HEK293T (cell line): ENCODE results near the gene SFR1.

Source experiments
- CTCF ChIA-PET: fragments of 350-600 bp; formaldehyde crosslinking; extraction: SDS; loops from one replicate; lab custom pipeline; 2021; ENCODE audit warnings: antibody characterized with exemption, inconsistent platforms; lab: Yijun Ruan, JAX
- POLR2A ChIA-PET: fragments of 350-600 bp; formaldehyde crosslinking; extraction: SDS; loops from one replicate; lab custom pipeline; 2020; ENCODE audit warnings: antibody characterized with exemption, inconsistent platforms; lab: Yijun Ruan, JAX
- DNase-seq: peaks from one replicate; pipeline ENCODE4 v3.0.0; 2012; ENCODE audit warnings: mixed read lengths; ENCODE audit errors: extremely low spot score
- ARNT ChIP-seq: fragments of 450-650 bp; IDR thresholded peaks from 2 replicates; pipeline ENCODE4 v1.6.1; 2017; ENCODE audit warnings: mild to moderate bottlenecking
- BHLHE40 ChIP-seq: fragments of 450-650 bp; IDR thresholded peaks from 2 replicates; pipeline ENCODE4 v1.6.1; 2016; ENCODE audit warnings: mild to moderate bottlenecking, moderate library complexity, borderline replicate concordance
- CTBP1 ChIP-seq: fragments of 450-650 bp; IDR thresholded peaks from 2 replicates; pipeline ENCODE4 v1.6.1; 2016; ENCODE audit warnings: borderline replicate concordance
- ELF4 ChIP-seq: fragments of 450-650 bp; IDR thresholded peaks from 2 replicates; pipeline ENCODE4 v1.6.1; 2017; ENCODE audit warnings: antibody characterized with exemption
- FOXA1 ChIP-seq: fragments of 450-650 bp; IDR thresholded peaks from 2 replicates; pipeline ENCODE4 v1.6.1; 2016; ENCODE audit warnings: mild to moderate bottlenecking
- FOXK2 ChIP-seq: fragments of 450-650 bp; IDR thresholded peaks from 2 replicates; pipeline ENCODE4 v1.6.1; 2016; ENCODE audit warnings: mild to moderate bottlenecking
- FOXM1 ChIP-seq: fragments of 450-650 bp; IDR thresholded peaks from 2 replicates; pipeline ENCODE4 v1.6.1; 2017; ENCODE audit warnings: mild to moderate bottlenecking, borderline replicate concordance
- HDGF ChIP-seq: fragments of 450-650 bp; IDR thresholded peaks from 2 replicates; pipeline ENCODE4 v1.6.1; 2017; ENCODE audit warnings: antibody characterized with exemption, borderline replicate concordance
- L3MBTL2 ChIP-seq: fragments of 450-650 bp; conservative IDR thresholded peaks from 2 replicates; pipeline ENCODE4 v1.6.1; 2016; ENCODE audit warnings: mild to moderate bottlenecking
- LEF1 ChIP-seq: fragments of 450-650 bp; IDR thresholded peaks from 2 replicates; pipeline ENCODE4 v1.6.1; 2017; ENCODE audit warnings: mild to moderate bottlenecking, borderline replicate concordance
- NFRKB ChIP-seq: fragments of 450-650 bp; IDR thresholded peaks from 2 replicates; pipeline ENCODE4 v1.6.1; 2016; ENCODE audit warnings: mild to moderate bottlenecking, moderate library complexity
- SP1 ChIP-seq: fragments of 450-650 bp; IDR thresholded peaks from 2 replicates; pipeline ENCODE4 v1.6.1; 2017
- SUZ12 ChIP-seq: fragments of 450-650 bp; IDR thresholded peaks from 2 replicates; pipeline ENCODE4 v1.6.1; 2016; ENCODE audit warnings: mild to moderate bottlenecking
- TARDBP ChIP-seq: fragments of 450-650 bp; IDR thresholded peaks from 2 replicates; pipeline ENCODE4 v1.6.1; 2016
- ZNF384 ChIP-seq: fragments of 450-650 bp; IDR thresholded peaks from 2 replicates; pipeline ENCODE4 v1.6.1; 2016
- TF ChIP-seq, protein P1 (sequence below): fragments of 450-650 bp; IDR thresholded peaks from 2 replicates; pipeline ENCODE4 v1.6.1; 2016

Gene SFR1

DNA sequence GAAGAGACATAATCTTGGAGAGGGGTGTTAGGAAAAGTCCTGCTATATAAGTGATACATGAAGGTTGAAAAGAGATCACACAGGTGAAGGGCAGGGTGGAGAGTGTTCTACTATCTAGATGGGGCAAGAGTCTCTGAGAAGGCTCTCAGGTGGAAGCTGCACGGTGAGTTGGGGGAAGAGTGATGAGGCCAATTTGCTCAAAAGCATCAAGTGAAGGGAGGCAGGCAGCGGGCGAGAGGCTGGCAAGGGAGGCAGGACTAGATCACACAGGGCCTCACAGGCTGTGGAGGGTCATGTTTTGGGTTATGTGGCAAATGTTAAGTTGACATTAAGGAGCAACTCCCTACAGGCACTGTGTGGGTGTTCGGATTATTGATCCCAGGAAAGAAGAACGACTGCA, 33.7 kb upstream of the SFR1 start:
- POLR2A ChIA-PET: no interaction called here
- CTCF ChIA-PET: no interaction called here
- DNase-seq: no peak
- TF ChIP-seq BHLHE40: no peak
- no peak for TF ChIP-seq ARNT
- no peak for TF ChIP-seq LEF1
- no peak for TF ChIP-seq FOXA1
- TF ChIP-seq, protein P1, sequence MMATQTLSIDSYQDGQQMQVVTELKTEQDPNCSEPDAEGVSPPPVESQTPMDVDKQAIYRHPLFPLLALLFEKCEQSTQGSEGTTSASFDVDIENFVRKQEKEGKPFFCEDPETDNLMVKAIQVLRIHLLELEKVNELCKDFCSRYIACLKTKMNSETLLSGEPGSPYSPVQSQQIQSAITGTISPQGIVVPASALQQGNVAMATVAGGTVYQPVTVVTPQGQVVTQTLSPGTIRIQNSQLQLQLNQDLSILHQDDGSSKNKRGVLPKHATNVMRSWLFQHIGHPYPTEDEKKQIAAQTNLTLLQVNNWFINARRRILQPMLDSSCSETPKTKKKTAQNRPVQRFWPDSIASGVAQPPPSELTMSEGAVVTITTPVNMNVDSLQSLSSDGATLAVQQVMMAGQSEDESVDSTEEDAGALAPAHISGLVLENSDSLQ: no peak
- TF ChIP-seq CTBP1: no peak
- TF ChIP-seq SUZ12: no peak
- no peak for TF ChIP-seq TARDBP
- no peak for TF ChIP-seq HDGF
- TF ChIP-seq SP1: no peak
- TF ChIP-seq FOXK2: no peak
- TF ChIP-seq NFRKB: no peak
- no peak for TF ChIP-seq ZNF384
- TF ChIP-seq ELF4: no peak
- TF ChIP-seq FOXM1: no peak
- no peak for TF ChIP-seq L3MBTL2

DNA sequence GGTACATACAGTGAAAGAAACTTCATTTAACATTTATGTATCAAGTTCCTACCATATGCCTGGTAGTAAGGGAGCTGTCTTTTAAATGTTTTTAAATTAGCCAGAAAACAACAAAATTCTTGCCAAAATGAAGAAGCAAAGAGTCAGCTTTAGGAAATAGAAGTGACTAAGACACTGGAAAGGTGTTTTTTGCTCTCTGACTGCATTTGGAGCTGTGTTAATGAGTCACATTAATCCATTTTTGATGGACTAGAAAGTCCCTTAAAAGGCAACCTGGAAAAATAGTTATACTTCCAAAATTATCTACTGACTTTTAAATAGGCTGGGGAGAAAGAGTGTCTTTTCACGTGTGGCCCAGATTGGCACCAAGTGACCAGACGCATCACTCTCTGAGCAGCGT, 32.4 kb upstream of the SFR1 start:
- no peak for DNase-seq
- TF ChIP-seq SP1: no peak
- no peak for TF ChIP-seq BHLHE40
- no peak for TF ChIP-seq CTBP1
- TF ChIP-seq ZNF384: no peak
- TF ChIP-seq SUZ12: no peak
- TF ChIP-seq LEF1: no peak
- TF ChIP-seq ARNT: no peak
- TF ChIP-seq FOXA1: no peak
- TF ChIP-seq FOXK2: no peak
- TF ChIP-seq ELF4: no peak
- no peak for TF ChIP-seq NFRKB
- no peak for TF ChIP-seq HDGF
- CTCF ChIA-PET: interaction anchor here (0.6 kb wide), 1 partner anchor 14 kb away, joined by 3 read pairs; no protein-coding TSS in a partner anchor
- POLR2A ChIA-PET: interaction anchor here (1.6 kb wide), 1 partner anchor 32 kb away, joined by 8 read pairs; the partner anchor contains the start of gene SFR1

DNA sequence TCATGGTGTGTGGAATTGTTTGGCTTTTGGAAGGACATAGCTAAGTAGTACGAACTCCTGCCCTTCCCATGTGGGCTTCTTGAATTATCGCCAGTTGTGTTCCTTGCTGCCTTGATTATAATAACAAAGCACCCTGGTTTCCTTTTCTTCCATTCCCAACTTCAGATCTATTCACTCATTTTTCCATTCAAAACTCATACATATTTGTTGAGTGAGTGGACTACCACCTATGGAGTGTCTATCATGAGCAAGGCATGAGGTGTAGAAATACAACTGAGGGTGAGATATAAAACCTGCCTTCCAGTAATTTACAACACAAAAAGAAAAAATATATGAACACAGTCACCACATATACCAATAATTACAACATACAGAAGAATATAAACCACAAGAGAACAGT, 31.4 kb upstream of the SFR1 start:
- TF ChIP-seq CTBP1 (no peak), HDGF (no peak), FOXK2 (no peak), FOXA1 (no peak), BHLHE40 (no peak), ZNF384 (no peak), SUZ12 (no peak), L3MBTL2 (no peak), FOXM1 (no peak), NFRKB (no peak), LEF1 (no peak), TARDBP (no peak), ARNT (no peak), ELF4 (no peak), SP1 (no peak)
- TF ChIP-seq, protein P1: no peak
- POLR2A ChIA-PET: no interaction called here
- no peak for DNase-seq
- CTCF ChIA-PET: no interaction called here

DNA sequence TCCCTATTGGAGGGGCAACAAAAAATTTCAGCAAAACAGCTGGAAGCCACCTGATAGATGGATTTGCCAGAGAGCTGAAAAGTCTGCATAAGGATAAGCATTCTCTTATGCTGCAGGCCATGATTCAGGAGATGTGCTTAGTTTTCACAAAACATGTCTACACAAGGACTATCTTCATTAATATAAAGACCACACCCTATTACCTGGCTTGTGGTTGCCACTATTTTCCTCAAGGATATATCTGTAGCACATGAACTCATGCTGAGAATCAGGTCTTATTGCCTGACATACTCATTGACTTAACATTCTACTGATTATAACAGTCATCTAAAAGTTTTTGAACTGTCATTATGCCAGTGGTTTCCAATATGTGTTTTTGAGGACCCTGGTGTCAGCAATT, 29.2 kb upstream of the SFR1 start:
- DNase-seq: no peak
- CTCF ChIA-PET: no interaction called here
- POLR2A ChIA-PET: no interaction called here
- TF ChIP-seq TARDBP: no peak
- TF ChIP-seq L3MBTL2: no peak
- no peak for TF ChIP-seq SP1
- TF ChIP-seq BHLHE40: no peak
- TF ChIP-seq FOXK2: no peak
- TF ChIP-seq SUZ12: no peak
- no peak for TF ChIP-seq NFRKB
- TF ChIP-seq, protein P1: no peak
- no peak for TF ChIP-seq LEF1
- no peak for TF ChIP-seq ARNT
- TF ChIP-seq ZNF384: no peak
- no peak for TF ChIP-seq CTBP1
- TF ChIP-seq ELF4: no peak

DNA sequence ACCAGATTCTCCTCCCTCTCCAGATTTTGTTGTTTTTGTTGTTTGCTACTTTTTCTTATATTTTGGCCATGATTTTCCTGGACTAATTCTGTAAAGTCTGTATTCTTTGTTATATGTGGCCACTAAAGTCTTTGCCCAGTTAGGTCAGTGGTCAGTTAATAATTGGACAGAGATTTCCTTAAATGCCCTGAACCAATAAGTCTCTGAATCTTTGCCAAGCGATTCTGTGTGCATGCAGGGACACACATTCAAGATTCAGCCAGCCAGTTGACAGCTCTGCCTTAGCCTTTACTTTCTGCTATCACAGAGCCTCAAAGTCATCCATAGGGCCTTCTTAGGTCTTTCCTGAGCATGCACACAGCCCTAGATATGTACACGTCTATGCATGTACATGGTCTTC, 25.3 kb upstream of the SFR1 start:
- POLR2A ChIA-PET: no interaction called here
- CTCF ChIA-PET: no interaction called here
- TF ChIP-seq NFRKB (no peak), BHLHE40 (no peak), LEF1 (no peak), ELF4 (no peak), ZNF384 (no peak), FOXA1 (no peak), ARNT (no peak), FOXK2 (no peak), HDGF (no peak)
- no peak for DNase-seq

DNA sequence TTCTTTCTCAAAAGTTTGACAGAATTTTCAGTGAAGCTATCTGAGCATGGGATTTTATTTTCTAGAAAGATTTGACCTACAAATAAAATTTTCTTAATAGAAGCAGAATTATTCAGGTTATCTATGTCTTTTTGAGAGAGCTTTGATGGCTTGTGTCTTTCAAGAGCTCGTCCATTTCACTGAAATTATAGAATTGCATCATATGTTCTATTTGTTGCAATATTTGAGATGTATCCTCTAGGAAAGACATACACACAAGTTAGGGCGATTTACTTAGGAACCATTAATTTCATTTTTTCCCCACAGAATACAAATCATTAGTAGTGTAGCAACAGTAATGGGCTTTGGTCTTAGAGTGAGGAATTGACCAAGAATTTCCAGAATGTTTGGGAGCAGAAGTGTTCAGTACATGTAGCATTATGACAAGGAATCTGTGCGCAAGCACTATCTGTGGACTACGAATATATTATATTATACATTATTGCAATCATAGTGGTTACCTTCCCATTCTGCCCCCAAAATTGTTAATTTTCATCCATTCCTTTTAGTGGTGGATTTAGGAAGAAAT, 23.5 kb upstream of the SFR1 start:
- POLR2A ChIA-PET: no interaction called here
- TF ChIP-seq FOXK2 (no peak), LEF1 (no peak), TARDBP (no peak), ARNT (no peak), SUZ12 (no peak), ELF4 (no peak), HDGF (no peak), FOXA1 (no peak), ZNF384 (no peak), NFRKB (no peak), BHLHE40 (no peak)
- TF ChIP-seq, protein P1: no peak
- no peak for DNase-seq
- CTCF ChIA-PET: interaction anchor here (0.6 kb wide), 1 partner anchor 15 kb away, joined by 3 read pairs; no protein-coding TSS in a partner anchor
